GM12878 (cell line): ENCODE results near the gene CSK. TPM values are rescaled to one million over a fixed set of nuclear protein-coding genes. Genes with fewer than 3 reads are reported as not detected.

Experiments
- CHD1 ChIP-seq: IDR thresholded peaks from 2 replicates; pipeline ENCODE4 v1.6.1; 2012; ENCODE audit warnings: low read depth, low read length, improper control_type of control experiment
- MEF2B ChIP-seq: fragments of 450-650 bp; IDR thresholded peaks from 2 replicates; pipeline ENCODE4 v1.6.1; 2018; ENCODE audit warnings: mild to moderate bottlenecking, moderate library complexity; ENCODE audit not compliant: partially characterized antibody, poor library complexity, severe bottlenecking
- MXI1 ChIP-seq: fragments of 150-350 bp; IDR thresholded peaks from 2 replicates; pipeline ENCODE4 v1.6.1; 2011; ENCODE audit warnings: low read depth, mild to moderate bottlenecking, inconsistent platforms, low read length, improper control_type of control experiment
- POLR2AphosphoS2 ChIP-seq: IDR thresholded peaks from 2 replicates; pipeline ENCODE4 v1.6.1; 2011; ENCODE audit warnings: low read depth, mild to moderate bottlenecking, low read length, improper control_type of control experiment, moderate library complexity
- RELB ChIP-seq: fragments of 450-650 bp; IDR thresholded peaks from 2 replicates; pipeline ENCODE4 v1.6.1; 2017; ENCODE audit warnings: low read depth, mild to moderate bottlenecking, moderate library complexity
- WRNIP1 ChIP-seq: IDR thresholded peaks from 2 replicates; pipeline ENCODE4 v1.6.1; 2011; ENCODE audit warnings: low read depth, low read length, improper control_type of control experiment, borderline replicate concordance
- ZBTB33 ChIP-seq: fragments of 450-650 bp; IDR thresholded peaks from 2 replicates; pipeline ENCODE4 v1.6.1; 2017; ENCODE audit warnings: mild to moderate bottlenecking
- ZBTB40 ChIP-seq: fragments of 450-650 bp; IDR thresholded peaks from 2 replicates; pipeline ENCODE4 v1.6.1; 2016; ENCODE audit warnings: mild to moderate bottlenecking, moderate library complexity, borderline replicate concordance
- polyA plus RNA-seq, 11 experiments: library from polyadenylated mRNA; depleted of rRNA in 4 of 11; unstranded in 6 of 11; stranded (reverse) in 5 of 11; fragments of >200 nt; fragmentation: Nextera tagmentation in 4 of 11; fragmentation: Illumina TruSeq in 1 of 11; extraction: Ambion mirVana in 4 of 11; extraction: Trizol in 1 of 11; gene quantifications; 1 replicate in 1 of 11; 2 replicates in 10 of 11; pipeline versions ENCODE4 v1.2.1 to v1.2.3, GENCODE V29; 2011 to 2016; ENCODE audit warnings: inconsistent platforms in 2 of 11, missing spikeins in 2 of 11, low read depth in 1 of 11
- total RNA-seq, 4 experiments: library from RNA; depleted of rRNA in 3 of 4; stranded (reverse); fragments of >200 nt in 3 of 4; fragmentation: Illumina TruSeq in 1 of 4; extraction: Trizol in 1 of 4; gene quantifications; 2 replicates each; pipeline versions ENCODE4 v1.2.1 to v1.2.3, GENCODE V29; 2013 to 2021

Gene CSK
- total and polyA plus RNA-seq, 10 of the 15 experiments (the other 5 are each of a cell fraction or from before 2014, with no cell fraction given) = 3.4 to 327 (median 75.8) TPM

GRCh38 chr15:74783072-74783807 is 1.4 kb downstream of the CSK start (continued):
- TF ChIP-seq RELB (peak; percentile 38; the same call in 1 of the 2 replicates), ZBTB40 (no peak; the same call in 1 of the 2 replicates), ZBTB33 (no peak), CHD1 (0 out of 2 replicates have a peak, but pooled peaks have one; percentile 57), POLR2AphosphoS2 (0 out of 2 replicates have a peak, but pooled peaks have one; percentile 33), MEF2B (peak; percentile 73), MXI1 (peak; percentile 83), WRNIP1 (0 out of 2 replicates have a peak, but pooled peaks have one; percentile 9)
